ENCODE data around the gene PCSK2.

Gene PCSK2

GRCh38 chr20:17507531-17507930 is 280.7 kb downstream of the PCSK2 start:
- DNase-seq (ENCODE audit: extremely low read depth, low read depth) = no peak
- H3K4me3 ChIP-seq (replicated peaks; ENCODE audit: low read depth, low read length) = no peak overlapping the region
- TF ChIP-seq, protein P1, sequence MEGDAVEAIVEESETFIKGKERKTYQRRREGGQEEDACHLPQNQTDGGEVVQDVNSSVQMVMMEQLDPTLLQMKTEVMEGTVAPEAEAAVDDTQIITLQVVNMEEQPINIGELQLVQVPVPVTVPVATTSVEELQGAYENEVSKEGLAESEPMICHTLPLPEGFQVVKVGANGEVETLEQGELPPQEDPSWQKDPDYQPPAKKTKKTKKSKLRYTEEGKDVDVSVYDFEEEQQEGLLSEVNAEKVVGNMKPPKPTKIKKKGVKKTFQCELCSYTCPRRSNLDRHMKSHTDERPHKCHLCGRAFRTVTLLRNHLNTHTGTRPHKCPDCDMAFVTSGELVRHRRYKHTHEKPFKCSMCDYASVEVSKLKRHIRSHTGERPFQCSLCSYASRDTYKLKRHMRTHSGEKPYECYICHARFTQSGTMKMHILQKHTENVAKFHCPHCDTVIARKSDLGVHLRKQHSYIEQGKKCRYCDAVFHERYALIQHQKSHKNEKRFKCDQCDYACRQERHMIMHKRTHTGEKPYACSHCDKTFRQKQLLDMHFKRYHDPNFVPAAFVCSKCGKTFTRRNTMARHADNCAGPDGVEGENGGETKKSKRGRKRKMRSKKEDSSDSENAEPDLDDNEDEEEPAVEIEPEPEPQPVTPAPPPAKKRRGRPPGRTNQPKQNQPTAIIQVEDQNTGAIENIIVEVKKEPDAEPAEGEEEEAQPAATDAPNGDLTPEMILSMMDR (IDR thresholded peaks at IDR 0.05; ENCODE audit: low read depth, low read length, missing control alignments) = no peak

- no peak for DNase-seq (ENCODE audit: extremely low read depth, low read depth)
- no peak overlapping the region for H3K4me3 ChIP-seq (replicated peaks; ENCODE audit: low read depth, low read length)
- TF ChIP-seq, protein P1 (IDR thresholded peaks at IDR 0.05; ENCODE audit: low read depth, low read length, missing control alignments) = no peak
Observed at GRCh38 chr20:17508756-17509155, 281.9 kb downstream of the PCSK2 start.

DNA sequence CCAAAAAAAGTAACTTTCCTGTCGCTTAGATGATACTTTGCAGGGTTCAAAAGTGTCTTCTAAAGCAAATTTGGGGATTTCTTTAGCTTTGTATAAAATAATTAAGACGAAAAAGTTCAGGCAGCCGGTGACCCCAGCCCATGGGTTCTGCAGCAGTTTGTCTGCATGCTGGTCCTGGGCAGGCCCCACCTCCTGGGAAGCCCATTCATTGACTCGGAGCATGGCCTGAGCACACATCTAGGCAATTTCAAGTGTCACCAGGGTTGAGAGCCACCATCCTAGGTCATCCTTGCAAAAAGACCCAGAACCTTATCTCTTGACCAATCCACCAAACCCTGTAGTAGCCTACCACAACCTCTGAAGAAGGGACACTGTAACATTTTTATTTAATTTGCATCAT is 283.7 kb downstream of the PCSK2 start:
- no peak for DNase-seq (ENCODE audit: extremely low read depth, low read depth)
- TF ChIP-seq, protein P1 (IDR thresholded peaks at IDR 0.05; ENCODE audit: low read depth, low read length, missing control alignments) = no peak
- H3K4me3 ChIP-seq (replicated peaks; ENCODE audit: low read depth, low read length) = no peak overlapping the region

DNA sequence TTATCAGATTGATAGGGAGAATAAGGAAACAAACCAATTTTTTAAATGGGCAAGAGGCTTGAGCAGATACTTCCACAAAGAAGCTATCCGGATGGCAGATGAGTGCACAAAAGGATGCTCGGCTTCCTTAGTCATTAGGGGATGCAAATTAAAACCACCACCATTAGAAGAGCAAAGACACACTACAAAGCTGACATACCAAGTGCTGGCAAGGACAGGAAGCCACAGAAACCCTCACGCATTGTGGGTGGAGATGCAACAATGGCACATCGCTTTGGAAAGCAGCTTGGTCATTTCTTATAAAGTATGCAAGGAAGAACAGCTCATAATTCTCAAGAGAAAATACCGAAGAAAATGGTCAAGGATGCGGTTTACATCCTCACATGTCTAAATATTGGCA is 284.6 kb downstream of the PCSK2 start:
- no peak for DNase-seq (ENCODE audit: extremely low read depth, low read depth)
- TF ChIP-seq, protein P1 (IDR thresholded peaks at IDR 0.05; ENCODE audit: low read depth, low read length, missing control alignments) = no peak
- H3K4me3 ChIP-seq (replicated peaks; ENCODE audit: low read depth, low read length) = no peak overlapping the region

- H3K4me3 ChIP-seq (replicated peaks; ENCODE audit: low read depth, low read length) = no peak overlapping the region
- no peak for DNase-seq (ENCODE audit: extremely low read depth, low read depth)
- TF ChIP-seq, protein P1 (IDR thresholded peaks at IDR 0.05; ENCODE audit: low read depth, low read length, missing control alignments) = no peak
Observed at GRCh38 chr20:17513939-17514338, 287.1 kb downstream of the PCSK2 start.

DNA sequence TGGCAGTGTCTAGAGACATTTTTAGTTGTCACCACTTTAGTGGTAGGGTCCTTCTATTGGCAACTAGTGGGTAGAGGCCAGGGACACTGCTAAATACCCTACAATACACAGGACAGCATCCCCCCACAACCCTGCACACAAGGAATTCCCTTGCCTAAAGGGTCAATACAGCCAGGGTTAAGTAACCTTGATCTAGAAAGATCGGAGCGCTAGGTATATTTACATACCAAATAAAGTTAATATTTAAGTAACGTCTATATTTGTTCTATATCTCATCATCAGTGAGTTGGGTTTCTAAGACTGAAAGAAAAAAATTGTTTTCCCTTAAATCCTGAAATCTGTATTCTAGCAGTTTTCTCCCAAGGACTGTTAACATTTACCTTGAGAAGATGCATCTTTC is 288.2 kb downstream of the PCSK2 start:
- H3K4me3 ChIP-seq (replicated peaks; ENCODE audit: low read depth, low read length) = no peak overlapping the region
- TF ChIP-seq, protein P1 (IDR thresholded peaks at IDR 0.05; ENCODE audit: low read depth, low read length, missing control alignments) = no peak
- DNase-seq (ENCODE audit: extremely low read depth, low read depth) = no peak

- TF ChIP-seq, protein P1 (IDR thresholded peaks at IDR 0.05; ENCODE audit: low read depth, low read length, missing control alignments) = no peak
- no peak overlapping the region for H3K4me3 ChIP-seq (replicated peaks; ENCODE audit: low read depth, low read length)
- no peak for DNase-seq (ENCODE audit: extremely low read depth, low read depth)
Observed at GRCh38 chr20:17518339-17519052, 291.7 kb downstream of the PCSK2 start.

Measured in HFF-Myc (cell line).